ENCODE results near the gene SART1.
"Not testable (repeated sequence)": the region's sequence is repeated elsewhere in the genome, so short reads cannot be mapped to it uniquely, and the experiment has no call there.

The SART1 gene

DNA sequence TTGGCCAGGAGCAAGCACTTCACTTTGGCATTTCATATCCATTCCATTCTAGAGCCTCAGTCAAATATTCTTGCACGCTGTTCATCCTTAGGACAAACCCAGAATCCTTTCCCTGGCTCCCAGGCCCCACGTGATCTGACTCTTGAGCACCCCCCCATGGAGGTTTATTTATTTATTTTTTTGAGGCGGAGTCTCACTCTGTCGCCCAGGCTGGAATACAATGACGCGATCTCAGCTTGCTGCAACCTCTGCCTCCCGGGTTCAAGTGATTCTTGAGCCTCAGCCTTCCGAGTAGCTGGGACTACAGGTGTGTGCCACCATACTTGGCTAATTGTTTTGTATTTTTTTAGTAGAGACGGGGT is 29.0 kb upstream of the SART1 start:
- peak; percentile 9 for DNase-seq

DNA sequence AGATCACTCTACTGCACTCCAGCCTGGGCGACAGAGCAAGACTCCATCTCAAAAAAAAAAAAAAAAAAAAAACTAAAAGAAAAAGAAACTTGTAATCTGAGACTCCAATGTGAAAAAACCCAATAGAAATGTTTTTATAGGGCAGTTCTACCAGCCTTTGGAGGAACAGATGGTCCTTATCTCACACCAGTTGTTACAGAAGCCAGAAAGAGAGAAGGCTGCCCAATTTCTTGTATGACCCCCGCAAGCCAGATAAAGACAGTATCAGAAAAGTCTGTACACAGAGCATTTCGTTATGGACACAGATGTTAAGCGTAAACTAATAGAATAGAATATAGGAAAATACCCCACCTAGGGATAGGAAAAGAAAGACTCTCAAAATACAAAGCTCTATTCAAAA is 27.5 kb upstream of the SART1 start:
- DNase-seq: no peak

DNA sequence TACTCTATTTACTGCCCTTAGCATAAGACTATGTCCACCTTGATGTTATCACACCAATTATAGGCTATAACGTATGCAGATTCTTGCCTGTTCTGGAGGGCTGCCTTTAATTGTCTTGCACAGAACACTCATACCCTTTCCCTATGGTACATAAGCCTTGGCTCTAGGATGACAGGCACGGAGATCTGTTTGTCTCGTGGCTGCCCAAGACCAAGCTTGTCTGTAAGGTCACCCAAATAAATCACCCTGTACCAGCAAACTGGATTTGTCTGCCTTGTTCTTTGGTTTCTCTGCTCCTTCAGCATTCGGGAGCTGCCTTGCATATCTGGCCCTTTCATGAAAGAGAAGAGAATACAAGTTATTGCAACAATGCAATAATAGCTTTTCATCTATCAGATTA is 23.8 kb upstream of the SART1 start:
- DNase-seq: no peak

DNA sequence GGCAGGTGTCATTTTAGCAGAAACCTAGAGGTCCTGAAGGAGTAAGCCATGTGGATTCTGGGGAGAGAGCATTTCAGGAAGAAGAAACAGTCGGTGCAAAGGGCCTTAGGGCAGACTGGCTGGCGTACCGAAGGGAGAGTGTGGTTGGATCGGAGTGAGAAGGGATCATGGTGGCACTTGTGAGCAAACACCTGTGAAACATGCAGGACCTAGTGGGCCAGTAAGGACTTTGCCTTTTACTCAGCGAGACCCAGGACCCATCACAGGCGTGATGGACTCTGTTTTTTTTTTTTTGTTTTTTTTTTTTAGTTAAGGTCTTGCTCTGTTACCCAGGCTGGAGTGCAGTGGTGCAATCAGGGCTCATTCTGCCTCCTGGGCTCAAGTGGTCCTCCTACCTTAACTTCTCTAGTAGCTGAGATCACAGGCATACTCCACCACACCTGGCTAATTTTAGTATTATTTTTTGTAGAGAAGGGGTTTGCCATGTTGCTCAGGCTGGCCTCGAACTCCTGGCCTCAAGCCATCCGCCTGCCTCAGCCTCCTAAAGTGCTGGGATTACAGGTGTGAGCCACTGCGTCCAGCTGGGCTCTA is 19.7 kb upstream of the SART1 start:
- no peak for DNase-seq

DNA sequence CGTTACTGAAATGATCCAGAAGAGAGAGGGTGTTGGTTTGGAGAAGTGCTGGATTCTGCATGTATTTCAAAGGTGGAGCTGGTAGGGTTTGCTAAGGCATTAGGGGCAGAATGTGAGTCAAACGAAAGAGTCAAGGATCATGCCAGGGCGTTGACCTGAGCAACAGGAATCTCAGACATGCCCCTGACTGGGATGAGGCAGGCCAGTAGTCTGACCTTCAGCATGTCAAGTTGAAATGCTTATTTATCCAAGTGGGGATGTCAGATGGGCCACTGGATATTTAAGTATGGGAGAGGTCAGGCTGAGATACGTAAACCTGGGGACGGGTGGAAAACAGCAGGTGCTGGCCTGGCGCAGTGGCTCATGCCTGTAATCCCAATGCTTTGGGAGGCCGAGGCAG is 19.0 kb upstream of the SART1 start:
- no peak for DNase-seq

DNA sequence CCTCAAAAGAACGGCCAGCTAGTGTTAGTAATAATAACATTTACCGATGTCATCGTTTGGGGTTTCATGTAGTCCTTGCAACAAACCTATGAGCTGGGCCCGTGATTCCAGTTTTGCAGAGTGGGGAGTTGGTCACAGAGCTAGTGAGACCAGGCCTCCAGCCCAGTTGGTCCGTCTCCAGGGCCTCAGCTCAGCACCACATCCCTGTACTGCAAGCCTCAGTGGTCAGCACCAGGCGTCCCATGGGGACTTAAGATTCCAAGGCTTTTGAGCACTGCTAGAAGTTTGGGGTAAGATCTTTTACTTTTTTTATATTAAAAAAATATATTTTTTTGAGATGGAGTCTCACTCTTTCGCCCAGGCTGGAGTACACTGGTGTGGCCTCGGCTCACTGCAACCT is 17.3 kb upstream of the SART1 start:
- DNase-seq: no peak

DNA sequence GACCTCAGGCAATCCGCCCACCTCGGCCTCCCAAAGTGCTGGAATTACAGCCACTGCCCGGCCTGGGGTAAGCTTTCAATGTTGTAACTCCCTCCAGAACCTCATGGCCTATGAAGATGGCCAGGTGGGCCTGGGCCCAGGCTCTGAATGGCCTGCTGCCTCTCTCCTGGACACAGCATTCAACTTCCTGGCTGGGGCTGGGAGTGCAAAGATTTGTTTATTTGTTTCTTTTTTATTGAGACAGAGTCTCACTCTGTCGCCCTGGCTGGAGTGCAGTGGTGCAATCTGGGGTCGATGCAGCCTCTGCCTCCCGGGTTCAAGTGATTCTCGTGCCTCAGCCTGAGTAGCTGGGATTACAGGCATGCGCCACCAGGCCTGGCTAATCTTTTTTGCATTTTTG is 16.8 kb upstream of the SART1 start:
- DNase-seq: no peak

DNA sequence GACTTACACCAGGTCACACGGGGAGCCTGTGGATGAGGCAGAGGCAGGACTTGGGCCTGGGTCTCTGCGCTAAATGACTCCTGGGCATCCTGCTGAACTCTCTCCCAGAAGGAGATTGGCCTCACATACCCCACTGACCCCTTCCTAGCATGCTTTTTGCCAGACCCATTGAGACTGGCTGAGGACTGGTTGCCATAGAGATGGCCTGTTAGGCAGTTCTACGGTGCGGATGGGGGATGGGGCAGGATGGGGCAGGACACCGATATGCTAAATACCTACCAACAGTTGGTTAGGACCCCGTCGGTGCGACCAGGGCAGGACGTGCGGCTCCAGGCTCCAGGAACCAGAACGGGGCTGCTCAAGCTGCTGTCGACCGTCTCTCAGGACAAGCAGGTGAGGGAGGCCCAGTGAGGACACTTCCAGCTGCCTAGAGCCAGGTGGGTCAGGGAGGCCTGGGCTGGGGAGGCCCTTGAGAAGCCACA is 16.1 kb upstream of the SART1 start, which contains the start of gene TSGA10IP:
Gene TSGA10IP (plus strand): TSS at position 51 of the 482 bp plus-strand sequence. CDS start 196 bp downstream, at position 247.
- DNase-seq: no peak

DNA sequence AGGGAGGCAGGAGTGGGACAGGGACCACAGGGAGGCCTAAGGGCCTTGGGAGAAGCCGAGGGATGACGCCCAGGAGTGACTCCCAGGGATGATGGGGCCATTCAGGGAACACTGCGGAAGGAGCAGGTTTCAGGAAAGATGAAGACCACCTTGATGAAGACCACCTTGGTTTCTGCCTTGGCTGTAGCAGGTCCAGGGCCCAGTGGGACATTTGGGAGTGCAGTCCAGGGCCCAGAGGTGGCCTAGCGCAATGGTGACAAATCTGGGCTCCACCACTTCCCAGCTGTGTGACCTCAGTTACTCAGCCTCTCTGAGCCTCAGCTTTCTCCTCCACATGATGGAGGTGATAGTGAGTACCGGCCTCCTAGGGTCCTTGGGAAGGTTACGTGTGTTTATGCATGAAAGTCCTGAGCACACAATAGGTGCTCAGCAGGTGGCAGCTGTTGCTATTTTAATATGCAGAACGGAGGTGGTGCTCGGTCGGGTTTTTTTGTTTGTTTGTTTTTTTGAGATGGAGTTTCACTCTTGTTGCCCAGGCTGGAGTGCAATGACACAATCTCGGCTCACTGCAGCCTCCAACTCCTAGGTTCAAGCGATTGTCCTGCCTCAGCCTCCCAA is 15.5 kb upstream of the SART1 start:
- DNase-seq: no peak

DNA sequence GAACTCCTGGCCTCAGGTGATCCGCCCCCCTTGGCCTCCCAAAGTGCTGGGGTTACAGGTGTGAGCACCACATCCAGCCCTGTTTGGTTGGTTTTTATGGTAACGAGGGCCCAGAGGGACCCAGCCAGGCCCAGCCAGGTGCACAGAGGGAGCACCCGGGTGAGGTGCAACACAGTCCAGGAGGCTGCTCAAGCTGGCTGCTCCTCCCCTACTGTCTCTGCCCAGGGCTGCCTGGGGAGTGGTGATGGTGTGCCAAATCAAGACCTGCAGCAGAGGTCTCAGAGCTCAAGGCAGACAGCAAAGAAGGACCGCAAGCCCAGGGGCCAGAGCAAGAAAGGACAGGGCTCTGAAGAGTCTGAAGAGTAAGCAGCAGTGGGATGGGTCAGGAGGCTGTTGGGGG is 14.9 kb upstream of the SART1 start:
- no peak for DNase-seq

DNA sequence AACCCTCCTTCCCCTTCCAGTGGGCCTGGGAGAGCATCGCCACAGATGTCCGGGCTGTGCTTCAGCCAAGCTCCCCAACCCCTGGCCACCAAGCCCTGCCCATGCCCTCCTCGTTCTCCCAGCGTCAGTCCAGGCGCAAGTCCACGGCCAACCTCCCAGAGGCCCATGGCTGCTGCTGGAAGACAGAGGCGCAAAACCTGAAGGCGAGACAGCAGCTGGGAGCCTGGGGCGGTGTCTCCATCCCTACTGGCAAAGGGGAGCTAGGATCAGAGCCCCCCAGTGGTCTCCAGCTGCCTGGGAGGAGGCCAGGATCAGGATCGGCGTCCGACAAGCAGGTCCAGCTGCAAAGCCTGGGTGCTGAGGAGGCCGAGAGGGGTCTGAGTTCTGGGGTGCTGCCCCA is 14.4 kb upstream of the SART1 start:
- DNase-seq: no peak

DNA sequence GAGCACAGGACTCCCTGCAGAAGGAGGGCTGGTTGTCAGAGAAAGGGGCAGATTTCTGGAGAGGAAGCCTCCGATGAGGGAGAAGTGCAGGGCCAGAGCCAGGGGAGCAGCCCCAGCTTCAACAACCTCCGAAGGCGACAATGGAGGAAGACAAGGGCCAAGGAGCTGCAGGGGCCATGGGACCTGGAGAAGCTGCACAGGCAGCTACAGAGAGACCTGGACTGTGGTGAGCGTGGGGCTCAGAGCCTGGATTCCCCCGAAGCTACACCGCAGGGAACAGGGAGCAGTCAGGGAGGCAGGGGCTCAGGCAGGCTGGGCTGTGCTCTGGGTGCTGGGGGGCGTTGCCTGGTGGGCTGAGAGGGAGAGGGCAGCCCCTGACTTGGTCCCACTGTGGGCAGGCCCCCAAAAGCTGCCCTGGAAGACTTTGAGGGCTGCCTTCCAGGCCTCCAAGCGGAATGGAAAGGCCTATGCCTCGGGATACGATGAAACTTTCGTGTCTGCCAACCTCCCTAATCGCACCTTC is 13.9 kb upstream of the SART1 start:
- DNase-seq: no peak

DNA sequence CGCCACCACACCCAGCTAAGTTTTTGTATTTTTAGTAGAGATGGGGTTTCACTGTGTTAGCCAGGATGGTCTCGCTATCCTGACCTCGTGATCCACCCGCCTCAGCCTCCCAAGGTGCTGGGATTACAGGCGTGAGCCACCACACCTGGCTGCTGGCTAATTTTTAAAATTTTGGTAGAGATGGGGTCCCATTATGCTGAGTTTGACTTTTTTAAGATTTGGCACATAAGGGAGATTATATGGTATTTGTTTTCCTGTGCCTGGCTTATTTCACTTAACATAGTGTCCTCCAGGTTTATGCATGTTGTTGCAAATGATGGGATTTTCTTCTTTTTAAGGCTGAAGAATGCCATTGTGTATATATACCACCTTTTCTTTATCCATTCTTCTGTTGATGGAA is 10.8 kb upstream of the SART1 start:
- DNase-seq: not testable (repeated sequence)

DNA sequence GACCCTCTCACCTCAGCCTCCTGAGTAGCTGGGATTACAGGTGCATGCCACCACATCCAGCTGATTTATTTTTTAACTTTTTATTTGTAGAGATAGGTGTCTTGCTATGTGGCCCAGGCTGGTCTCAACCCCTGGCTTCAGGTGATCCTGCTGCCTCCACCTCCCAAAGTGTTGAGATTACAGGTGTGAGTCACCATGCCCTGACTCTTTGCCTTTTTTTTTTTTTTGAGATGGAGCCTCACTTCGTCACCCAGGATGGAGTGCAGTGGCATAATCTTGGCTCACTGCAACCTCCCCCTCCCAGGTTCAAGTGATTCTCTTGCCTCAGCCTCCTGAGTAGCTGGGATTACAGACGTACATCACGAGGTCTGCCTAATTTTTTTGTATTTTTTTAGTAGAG is 9.9 kb upstream of the SART1 start:
- not testable (repeated sequence) for DNase-seq

DNA sequence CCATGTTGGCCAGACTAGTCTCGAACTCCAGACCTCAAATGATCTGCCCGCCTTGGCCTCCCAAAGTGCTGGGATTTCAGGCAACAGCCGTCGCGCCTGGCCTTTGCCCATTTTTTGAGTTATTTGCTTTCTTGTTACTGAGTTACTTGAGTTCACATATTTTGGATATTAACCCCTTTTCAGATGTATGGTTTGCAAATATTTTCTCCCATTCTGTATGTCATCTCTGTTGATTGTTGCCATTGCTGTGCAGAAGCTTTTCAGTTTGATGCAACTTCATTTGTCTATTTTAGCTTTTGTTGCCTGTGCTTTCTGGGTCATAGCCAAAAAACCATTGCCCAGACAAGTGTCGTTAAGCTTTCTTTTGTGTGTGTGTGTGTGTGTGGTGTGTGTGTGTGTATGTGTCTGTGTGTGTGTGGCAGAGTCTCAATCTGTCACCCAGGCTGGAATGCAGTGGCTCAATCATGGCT is 9.4 kb upstream of the SART1 start:
- DNase-seq: no peak

DNA sequence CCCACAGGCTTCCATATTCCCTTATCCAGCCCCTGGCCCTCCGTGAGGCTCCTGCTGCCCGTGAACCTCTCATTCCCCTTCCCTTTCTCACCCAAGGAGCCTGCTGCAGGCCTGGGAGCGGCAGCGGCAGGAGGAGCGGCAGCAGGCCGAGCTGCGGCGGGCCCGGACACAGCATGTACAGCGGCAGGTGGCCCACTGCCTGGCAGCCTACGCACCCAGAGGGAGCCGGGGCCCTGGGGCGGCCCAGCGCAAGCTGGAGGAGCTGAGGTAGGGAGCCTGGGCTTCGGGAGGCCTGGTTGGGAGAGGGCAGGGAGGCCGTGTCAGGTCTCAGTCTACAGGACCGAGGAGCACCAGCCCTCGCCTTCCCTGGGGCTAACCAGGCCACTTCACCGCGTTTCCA is 8.1 kb upstream of the SART1 start:
- DNase-seq: no peak

DNA sequence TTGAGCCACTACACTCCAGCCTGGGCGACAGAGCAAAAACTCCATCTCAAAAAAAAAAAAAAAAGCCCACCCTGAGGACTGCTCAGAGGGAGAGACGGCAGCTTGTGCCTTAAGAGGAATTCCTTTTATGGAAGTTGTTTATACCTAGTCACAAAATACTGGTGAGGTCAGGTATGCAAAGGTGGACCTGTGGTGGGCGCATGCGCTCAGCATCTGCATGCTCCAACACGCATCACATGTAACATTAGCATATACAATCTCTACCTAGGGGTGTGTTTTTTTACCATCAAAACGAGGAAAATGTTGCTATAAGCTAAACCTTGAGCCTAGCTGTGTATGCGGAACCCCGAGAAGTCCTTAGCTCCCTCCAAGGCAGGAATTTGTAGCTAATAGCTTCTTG is 6.8 kb upstream of the SART1 start:
- DNase-seq: no peak

DNA sequence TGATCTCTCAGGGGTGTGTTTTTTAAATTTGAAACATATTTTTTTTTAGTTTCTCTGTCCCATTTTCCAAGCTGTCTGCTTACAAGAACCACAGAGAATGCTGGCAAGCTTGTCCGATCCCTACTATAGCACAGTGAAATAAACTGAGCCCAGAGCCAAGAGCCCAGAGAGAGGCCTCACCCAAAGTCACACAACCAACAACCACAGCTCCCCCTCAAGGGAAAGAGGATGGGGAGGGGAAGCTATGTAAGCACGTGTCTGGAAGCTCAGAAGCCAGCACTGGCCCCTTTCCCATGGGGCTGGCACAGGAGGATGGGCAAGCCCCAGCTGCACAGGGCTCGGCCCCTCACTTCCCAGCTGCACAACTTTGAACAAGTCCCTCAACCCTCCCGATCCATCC is 3.2 kb upstream of the SART1 start:
- no peak for DNase-seq

DNA sequence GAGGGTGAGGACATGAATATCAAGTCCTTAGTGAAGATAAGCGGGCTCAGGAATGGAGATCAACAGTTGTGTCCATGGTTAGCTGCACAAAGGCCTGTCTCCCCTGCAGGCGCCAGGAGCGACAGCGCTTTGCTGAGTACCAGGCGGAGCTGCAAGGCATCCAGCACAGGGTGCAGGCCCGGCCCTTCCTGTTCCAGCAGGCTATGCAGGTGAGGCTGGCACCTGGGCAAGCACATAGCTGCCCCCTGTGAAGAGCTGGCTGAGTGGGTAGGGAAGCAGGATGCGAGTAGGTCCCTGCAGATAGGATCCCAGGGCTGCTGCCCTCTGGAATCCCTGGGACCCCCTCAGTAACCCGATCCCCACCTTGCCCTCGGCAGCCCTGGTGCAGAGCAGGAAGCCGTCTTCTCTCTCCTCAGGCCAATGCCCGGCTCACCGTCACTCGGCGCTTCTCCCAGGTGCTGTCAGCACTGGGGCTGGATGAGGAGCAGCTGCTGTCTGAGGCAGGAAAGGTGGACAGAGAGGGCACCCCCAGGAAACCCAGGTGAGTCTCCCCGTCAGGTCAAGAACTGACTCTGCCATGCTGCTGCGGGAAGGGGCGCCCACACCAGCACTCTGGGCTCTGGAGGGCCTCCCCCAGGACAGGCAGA is 2.6 kb upstream of the SART1 start:
- no peak for DNase-seq

DNA sequence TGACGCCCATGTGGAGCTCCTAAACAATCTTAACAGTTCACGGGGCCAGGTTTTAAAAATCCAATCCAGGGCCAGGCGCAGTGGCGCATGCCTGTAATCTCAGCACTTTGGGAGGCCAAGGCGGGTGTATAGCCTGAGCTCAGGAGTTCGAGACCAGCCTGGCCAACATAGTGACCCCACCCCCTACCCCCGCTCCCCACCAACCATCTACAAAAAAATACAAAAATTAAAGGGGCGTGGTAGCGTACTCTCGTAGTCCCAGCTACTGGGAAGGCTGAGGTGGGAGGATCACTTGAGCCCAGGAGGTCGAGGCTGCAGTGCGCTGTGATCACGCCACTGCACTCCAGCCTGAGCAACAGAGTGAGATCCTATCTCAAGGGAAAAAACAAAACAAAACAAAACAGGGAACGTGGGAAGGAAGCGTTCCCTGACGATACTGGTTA is 689 bp upstream of the SART1 start:
- no peak for DNase-seq

DNA sequence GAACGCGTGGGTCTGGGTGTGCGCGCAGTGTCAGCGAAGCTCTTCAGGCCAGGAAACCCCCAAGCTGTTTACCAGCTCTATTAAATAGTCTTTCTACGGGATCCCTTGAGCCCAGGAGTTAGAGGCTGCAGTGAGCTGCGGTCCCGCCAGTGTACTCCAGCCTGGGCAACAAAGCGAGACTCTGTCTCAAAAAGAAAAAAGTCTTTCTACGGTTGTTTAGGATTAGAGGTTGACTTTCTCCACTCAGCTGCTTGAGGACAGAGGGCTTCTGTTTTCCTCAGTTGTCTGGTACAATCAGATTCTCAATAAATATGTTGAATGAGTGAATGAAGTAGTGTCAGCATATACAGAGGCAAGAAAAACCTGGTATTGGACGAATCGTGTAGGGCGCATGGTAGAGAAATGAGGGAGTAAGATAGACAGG is 619 bp downstream of the SART1 start:
- no peak for DNase-seq

DNA sequence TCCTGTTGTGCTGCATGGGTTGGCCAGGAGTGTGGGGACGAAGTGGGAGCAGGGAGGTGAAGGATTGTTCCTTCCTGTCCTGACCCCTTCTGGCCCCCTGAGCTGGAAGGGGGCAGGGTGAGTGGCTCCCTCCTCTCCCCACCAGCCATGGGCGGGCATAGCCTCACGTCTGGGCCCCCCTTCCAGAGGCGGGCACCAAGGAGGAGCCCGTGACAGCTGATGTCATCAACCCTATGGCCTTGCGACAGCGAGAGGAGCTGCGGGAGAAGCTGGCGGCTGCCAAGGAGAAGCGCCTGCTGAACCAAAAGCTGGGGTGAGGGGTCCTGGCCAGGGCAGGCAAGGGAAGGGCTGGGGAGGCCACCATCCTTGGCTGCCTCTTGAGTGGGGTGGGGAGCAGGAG is 3.4 kb downstream of the SART1 start:
- DNase-seq: no peak

DNA sequence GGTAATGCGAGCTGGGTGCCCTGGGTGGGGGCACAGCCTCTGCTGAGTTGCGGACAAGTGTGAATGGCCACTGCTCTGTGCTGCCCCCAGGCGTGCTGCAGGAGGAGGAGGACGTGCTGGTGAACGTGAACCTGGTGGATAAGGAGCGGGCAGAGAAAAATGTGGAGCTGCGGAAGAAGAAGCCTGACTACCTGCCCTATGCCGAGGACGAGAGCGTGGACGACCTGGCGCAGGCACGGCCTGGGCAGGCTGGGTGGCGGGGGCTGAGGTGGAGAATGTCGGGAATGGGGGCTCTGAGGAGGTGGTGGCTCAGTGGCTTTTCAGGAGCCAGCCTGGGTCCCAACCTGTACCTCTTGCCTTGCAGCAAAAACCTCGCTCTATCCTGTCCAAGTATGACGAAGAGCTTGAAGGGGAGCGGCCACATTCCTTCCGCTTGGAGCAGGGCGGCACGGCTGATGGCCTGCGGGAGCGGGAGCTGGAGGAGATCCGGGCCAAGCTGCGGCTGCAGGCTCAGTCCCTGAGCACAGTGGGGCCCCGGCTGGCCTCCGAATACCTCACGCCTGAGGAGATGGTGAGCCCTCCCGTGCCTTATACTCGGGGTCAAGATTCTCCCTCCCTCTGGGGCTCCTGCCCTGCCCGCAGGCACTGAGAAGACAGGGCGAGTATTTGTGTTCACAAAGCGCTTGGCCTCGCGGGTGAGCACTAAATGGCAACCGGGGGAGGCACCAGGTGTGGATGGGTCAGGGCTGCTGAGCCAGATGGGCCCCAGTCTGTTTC is 4.6 kb downstream of the SART1 start:
- DNase-seq: no peak

Data from MV-4-11 (cell line).